Epithelial cell of proximal tubule (primary cell): ENCODE data around the gene RER1. TPM values are rescaled to one million over a fixed set of nuclear protein-coding genes. Genes with fewer than 3 reads are reported as not detected.

ENCODE experiments used
- DNase-seq: peaks from one replicate; pipeline ENCODE4 v3.0.0-alpha.2; 2011; ENCODE audit warnings: low read depth
- H3K4me3 ChIP-seq: 2 replicates; pipeline ENCODE4 v1.5.1; 2011; ENCODE audit warnings: low read depth, mild to moderate bottlenecking, low read length
- total RNA-seq: library from RNA; depleted of rRNA; stranded (reverse); fragments of >200 nt; gene quantifications from 2 replicates; pipeline ENCODE4 v1.2.3, GENCODE V29; 2015
- TF ChIP-seq, protein P1 (sequence below): conservative IDR thresholded peaks from 2 replicates; pipeline ENCODE4 v1.5.1; 2012; ENCODE audit warnings: low read depth, mild to moderate bottlenecking, low read length

Gene RER1
- total RNA-seq, 1 donor from 2014 or later: 185 TPM

DNA sequence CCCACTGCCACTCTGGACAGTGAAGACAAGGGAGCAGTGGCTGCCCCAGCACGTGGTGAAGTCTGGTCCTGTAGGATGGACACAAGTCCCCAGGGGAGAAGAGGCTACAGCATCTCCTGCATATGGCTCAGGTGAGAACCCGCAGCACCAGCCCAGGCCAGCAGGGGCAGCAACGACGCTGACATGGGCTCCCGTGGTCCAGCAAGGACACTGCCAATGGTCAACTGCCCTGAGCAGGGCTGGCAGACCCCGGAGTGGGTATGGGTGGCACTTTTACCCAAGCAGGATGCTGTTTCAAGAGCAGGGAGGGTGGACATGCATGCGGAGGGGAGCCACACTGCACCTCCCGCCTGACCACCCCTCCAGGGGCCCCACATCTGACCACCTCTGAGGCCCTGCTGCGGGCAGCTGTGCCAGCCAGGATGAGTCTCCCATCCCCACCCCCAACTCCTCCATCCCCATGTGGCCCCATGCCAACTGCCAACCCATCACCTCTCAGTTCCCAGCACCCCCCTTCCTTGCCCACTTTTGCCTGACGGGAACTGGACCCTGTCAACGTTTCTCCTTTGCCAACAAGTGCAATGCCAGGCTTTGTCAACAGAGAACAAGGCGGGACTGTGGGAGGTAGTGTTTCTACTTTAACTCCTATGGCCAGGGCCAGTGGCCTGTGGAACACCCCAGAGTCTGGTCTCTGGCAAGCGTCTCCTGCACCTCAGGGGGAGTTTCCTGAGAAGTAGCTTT, 8.8 kb upstream of the RER1 start:
- DNase-seq: no peak

DNA sequence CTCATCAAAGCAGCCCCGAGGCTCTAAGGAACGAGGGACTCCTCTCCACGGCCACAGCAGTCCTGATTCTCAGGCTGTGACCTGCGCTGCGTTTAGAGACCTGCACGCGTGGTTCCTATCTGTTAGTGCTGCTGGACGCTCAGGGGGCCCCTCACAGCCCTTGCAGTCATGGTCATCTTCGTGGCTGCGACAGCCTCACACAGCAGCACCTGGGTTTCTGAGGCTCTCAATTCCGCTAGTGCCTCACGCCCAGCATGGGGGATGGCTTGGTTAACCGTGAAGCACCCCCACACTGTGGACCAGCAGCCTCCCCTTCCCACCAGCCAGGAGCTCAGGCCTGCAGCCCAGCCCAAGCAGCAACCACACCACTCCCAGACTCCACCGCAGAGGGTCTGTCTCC, 8.1 kb upstream of the RER1 start:
- TF ChIP-seq, protein P1, sequence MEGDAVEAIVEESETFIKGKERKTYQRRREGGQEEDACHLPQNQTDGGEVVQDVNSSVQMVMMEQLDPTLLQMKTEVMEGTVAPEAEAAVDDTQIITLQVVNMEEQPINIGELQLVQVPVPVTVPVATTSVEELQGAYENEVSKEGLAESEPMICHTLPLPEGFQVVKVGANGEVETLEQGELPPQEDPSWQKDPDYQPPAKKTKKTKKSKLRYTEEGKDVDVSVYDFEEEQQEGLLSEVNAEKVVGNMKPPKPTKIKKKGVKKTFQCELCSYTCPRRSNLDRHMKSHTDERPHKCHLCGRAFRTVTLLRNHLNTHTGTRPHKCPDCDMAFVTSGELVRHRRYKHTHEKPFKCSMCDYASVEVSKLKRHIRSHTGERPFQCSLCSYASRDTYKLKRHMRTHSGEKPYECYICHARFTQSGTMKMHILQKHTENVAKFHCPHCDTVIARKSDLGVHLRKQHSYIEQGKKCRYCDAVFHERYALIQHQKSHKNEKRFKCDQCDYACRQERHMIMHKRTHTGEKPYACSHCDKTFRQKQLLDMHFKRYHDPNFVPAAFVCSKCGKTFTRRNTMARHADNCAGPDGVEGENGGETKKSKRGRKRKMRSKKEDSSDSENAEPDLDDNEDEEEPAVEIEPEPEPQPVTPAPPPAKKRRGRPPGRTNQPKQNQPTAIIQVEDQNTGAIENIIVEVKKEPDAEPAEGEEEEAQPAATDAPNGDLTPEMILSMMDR: no peak
- DNase-seq: no peak
- no peak overlapping the region for H3K4me3 ChIP-seq

More for the DNA sequence above, 8.8 kb upstream of the RER1 start:
- TF ChIP-seq, protein P1: peak; percentile 61
- no peak overlapping the region for H3K4me3 ChIP-seq

DNA sequence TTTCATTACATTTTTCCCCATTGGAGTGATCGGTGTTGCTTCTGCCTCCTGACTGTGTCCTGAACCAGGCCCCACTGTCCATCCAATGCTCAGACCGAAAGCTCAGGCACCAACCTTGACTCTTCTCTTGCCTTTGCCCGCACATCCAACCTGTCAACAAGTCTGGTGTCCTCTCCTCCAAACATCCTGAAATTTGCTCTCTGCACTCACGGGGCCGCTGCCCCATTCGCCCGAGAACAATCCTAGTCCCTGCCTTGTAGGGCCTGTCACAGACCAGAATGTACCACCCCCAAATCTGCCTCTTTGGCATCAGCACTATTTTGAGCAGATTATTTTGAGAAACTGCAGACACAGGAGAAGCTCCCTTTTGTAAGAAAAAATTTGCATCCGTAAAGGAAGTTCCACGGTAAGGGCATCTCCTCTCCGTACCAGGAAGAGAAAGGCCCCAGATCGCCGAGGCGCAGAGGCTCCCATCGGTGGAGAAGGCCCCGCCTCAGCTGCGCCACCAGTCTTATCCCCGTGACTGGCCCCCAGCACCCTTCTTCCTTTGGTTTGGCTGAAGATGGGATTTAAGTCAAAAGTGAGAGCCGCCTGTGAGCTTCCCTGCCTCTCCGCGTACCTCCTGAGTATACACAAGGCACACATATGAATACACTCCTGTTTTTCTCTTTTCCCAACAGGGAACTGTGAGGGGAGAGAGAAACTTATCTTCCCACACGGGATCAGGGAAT, 7.3 kb upstream of the RER1 start:
- no peak overlapping the region for H3K4me3 ChIP-seq

DNA sequence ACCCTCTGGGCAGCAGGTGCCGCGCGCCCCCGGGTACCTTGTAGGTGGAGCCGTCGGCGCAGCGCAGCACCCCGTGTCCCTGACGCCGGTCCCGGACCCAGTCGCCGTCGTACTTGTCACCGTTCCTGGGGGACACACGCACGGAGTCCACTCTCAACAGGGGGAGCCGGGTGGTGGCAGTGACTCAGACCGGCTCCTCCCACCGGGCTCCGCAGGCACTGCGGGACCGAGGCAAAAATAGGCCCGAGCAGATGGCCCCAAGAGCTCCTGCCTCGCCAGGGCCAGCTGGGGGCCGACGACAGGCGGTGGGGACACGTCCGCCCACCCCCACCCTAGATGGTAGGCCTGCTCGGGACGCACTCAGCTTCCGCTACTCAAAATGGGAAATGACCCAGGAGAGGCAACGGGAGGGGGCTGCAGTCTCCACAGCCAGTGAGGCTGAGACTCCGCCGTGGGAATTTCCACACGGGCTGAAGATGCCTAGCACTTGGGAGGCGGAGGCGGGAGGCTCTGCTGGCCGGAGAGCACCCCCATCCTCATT, 6.6 kb upstream of the RER1 start:
- no peak overlapping the region for H3K4me3 ChIP-seq
- TF ChIP-seq, protein P1: no peak
- DNase-seq: no peak

More for the DNA sequence above, 7.3 kb upstream of the RER1 start:
- TF ChIP-seq, protein P1: no peak
- no peak for DNase-seq

DNA sequence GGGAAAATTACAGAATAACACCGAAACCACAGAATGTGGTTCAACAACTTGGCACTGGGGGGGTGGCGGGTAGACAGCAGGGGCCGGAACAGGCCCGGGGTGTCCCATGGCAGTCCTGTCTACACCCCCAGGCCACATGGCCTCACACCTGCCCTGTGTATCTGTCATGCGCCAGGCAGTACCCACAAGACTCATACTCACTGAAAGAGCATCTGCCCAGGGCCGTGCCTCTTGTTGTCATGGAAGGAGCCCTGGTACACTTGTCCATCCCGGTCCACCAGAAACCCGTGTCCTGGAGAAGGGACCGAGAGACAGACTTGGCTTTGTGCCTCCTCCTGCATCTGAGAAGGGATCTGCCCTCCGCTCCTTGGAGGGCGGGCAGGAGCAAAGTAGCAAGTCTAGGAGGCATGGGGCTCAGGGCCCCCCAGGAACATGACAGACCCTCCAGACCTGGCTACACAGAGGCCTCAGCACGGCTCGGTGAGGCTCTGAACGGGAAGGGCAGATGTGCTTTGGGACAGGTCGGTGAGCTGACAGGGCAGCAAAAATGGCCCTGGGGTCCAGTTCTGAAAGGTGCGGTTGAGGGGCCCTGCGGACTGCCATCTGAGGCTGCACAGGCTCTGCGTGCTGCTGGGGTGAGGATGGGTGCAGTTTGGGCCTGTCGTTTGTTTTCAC, 5.9 kb upstream of the RER1 start:
- no peak for DNase-seq
- TF ChIP-seq, protein P1: no peak
- no peak overlapping the region for H3K4me3 ChIP-seq

DNA sequence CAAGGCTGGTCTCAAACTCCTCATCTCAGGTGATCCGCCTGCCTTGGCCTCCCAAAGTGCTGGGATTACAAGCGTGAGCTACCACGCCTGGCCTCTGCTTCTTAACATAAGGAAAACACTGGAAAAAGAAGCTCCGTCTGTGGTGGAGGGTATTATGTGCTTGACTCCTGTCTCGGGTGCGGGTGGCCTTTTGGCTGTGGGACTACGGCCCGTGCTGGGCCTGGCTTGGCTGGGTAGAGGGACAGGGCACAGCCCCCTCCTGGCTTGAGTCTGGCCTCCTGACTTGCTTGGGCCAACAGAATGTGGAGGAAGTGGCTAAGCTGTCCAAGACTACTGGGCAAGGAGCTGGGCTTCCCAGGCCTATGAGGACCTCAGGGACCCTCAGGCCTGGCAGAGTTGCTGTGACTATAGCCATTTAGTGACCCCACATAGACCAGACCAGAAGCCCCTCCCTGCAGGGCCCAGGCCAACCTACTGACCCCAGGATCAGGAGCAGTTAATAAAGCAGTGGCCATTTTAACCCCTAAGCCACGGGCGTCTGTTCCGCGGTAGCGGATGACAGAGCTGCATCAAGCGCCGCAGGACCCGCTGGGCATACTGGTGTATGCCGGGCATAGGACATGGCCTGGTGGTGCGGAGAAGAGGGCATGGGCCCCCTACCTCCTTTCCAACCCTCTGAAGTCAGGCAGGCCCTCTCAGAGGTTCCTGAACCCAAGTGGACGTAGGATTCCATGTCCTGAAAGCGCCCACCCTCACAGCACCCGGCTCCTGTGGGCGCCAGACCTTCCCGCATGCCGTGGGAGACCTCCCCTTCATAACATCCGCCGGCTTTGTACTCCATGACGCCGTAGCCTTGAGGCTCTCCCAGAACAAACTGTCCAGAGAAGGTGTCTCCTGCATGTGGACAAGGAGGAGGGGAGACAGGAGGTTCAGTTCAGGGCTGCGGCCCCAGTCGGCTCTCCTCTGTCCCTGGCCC, 4.7 kb upstream of the RER1 start:
- TF ChIP-seq, protein P1: no peak
- DNase-seq: no peak
- H3K4me3 ChIP-seq: no peak overlapping the region
